Neural progenitor cell (in vitro differentiated cells): Measurements from ENCODE around the gene KATNBL1.

Source experiments
- EZH2 ChIP-seq: fragments of 200-600 bp; sonication (generic); IDR thresholded peaks from 2 replicates; pipeline ENCODE4 v1.6.1; 2017; ENCODE audit warnings: antibody characterized with exemption, mild to moderate bottlenecking, moderate library complexity
- TF ChIP-seq, protein P1 (sequence below): fragments of 200-600 bp; sonication (generic); IDR thresholded peaks from 2 replicates; pipeline ENCODE4 v1.5.1; 2017; ENCODE audit warnings: antibody characterized with exemption, mild to moderate bottlenecking

DNA sequence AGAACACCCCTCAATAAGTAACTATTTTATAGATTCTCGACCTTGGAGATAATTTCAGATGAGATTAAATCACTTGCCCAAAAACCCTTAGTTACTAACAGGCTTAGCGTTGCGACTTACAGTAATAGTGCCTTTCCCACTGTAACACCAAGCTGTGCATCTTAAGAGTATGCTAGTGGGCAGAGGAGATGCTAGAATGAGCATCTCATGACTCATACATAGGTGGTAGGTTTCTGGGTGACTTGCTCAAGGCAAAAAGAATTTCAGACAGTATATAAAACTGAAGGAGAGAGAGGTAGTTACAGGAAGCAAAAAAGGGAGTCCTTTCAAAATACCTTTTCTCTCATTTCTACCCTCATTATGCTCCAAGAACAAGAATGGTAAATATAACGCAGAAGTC is 3.9 kb downstream of the KATNBL1 start:
- TF ChIP-seq, protein P1, sequence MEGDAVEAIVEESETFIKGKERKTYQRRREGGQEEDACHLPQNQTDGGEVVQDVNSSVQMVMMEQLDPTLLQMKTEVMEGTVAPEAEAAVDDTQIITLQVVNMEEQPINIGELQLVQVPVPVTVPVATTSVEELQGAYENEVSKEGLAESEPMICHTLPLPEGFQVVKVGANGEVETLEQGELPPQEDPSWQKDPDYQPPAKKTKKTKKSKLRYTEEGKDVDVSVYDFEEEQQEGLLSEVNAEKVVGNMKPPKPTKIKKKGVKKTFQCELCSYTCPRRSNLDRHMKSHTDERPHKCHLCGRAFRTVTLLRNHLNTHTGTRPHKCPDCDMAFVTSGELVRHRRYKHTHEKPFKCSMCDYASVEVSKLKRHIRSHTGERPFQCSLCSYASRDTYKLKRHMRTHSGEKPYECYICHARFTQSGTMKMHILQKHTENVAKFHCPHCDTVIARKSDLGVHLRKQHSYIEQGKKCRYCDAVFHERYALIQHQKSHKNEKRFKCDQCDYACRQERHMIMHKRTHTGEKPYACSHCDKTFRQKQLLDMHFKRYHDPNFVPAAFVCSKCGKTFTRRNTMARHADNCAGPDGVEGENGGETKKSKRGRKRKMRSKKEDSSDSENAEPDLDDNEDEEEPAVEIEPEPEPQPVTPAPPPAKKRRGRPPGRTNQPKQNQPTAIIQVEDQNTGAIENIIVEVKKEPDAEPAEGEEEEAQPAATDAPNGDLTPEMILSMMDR, result no peak
- TF ChIP-seq EZH2, result no peak
